Astrocyte (in vitro differentiated cells and primary cell): Measurements from ENCODE around the gene ABCG2. TPM values are rescaled to one million over a fixed set of nuclear protein-coding genes. Genes with fewer than 3 reads are reported as not detected.

Experiments used
- DNase-seq: peaks from one replicate; pipeline ENCODE4 v3.0.0-alpha.2; 2010; ENCODE audit warnings: low read depth
- FAIRE-seq: peaks from 2 replicates; lab custom pipeline; 2011; peaks lifted over from hg19 to GRCh38; lab: Jason Lieb, UNC
- H2AFZ ChIP-seq: 2 replicates; pipeline ENCODE4 v1.6.0; 2012; ENCODE audit warnings: low read depth, low read length, inconsistent platforms
- H3K27ac ChIP-seq: 2 replicates; pipeline ENCODE4 v1.5.1; 2011; ENCODE audit warnings: low read depth, low read length, inconsistent platforms
- H3K27me3 ChIP-seq: 2 replicates; pipeline ENCODE4 v1.6.0; 2011; ENCODE audit warnings: low read length, inconsistent platforms; ENCODE audit not compliant: insufficient read depth
- H3K36me3 ChIP-seq: 2 replicates; pipeline ENCODE4 v1.5.1; 2011; ENCODE audit warnings: low read length, inconsistent platforms; ENCODE audit not compliant: insufficient read depth
- H3K4me1 ChIP-seq: 2 replicates; pipeline ENCODE4 v1.5.1; 2011; ENCODE audit warnings: low read length, inconsistent platforms; ENCODE audit not compliant: insufficient read depth
- H3K4me2 ChIP-seq: 2 replicates; pipeline ENCODE4 v1.6.0; 2012; ENCODE audit warnings: low read length, inconsistent platforms
- H3K4me3 ChIP-seq: 2 replicates; pipeline ENCODE4 v1.5.1; 2011; ENCODE audit warnings: low read depth, mild to moderate bottlenecking, low read length, inconsistent platforms; ENCODE audit not compliant: insufficient read depth
- H3K79me2 ChIP-seq: 2 replicates; pipeline ENCODE4 v1.6.0; 2012; ENCODE audit warnings: mild to moderate bottlenecking, low read length, inconsistent platforms; ENCODE audit not compliant: insufficient read depth
- H3K9ac ChIP-seq: 2 replicates; pipeline ENCODE4 v1.6.0; 2012; ENCODE audit warnings: mild to moderate bottlenecking, low read length, inconsistent platforms
- H3K9me3 ChIP-seq: 2 replicates; pipeline ENCODE4 v1.5.1; 2012; ENCODE audit warnings: low read depth, mild to moderate bottlenecking, low read length, inconsistent platforms; ENCODE audit not compliant: insufficient read depth
- H4K20me1 ChIP-seq: 2 replicates; pipeline ENCODE4 v1.6.0; 2012; ENCODE audit warnings: low read length, inconsistent platforms; ENCODE audit not compliant: insufficient read depth
- H3K27ac Mint-ChIP-seq: one replicate; pipeline ENCODE4 v1.8.0; 2021; ENCODE audit warnings: mild to moderate bottlenecking, mixed read lengths; ENCODE audit not compliant: unreplicated experiment
- H3K27me3 Mint-ChIP-seq: one replicate; pipeline ENCODE4 v1.8.0; 2021; ENCODE audit warnings: low read depth, mixed read lengths; ENCODE audit not compliant: unreplicated experiment
- H3K36me3 Mint-ChIP-seq: one replicate; pipeline ENCODE4 v1.8.0; 2021; ENCODE audit warnings: low read depth, mixed read lengths; ENCODE audit not compliant: unreplicated experiment
- H3K4me1 Mint-ChIP-seq: one replicate; pipeline ENCODE4 v1.8.0; 2021; ENCODE audit warnings: low read depth, mixed read lengths; ENCODE audit not compliant: unreplicated experiment
- H3K4me3 Mint-ChIP-seq: one replicate; pipeline ENCODE4 v1.8.0; 2021; ENCODE audit warnings: mild to moderate bottlenecking, moderate library complexity, mixed read lengths; ENCODE audit not compliant: unreplicated experiment
- H3K9me3 Mint-ChIP-seq: one replicate; pipeline ENCODE4 v1.8.0; 2021; ENCODE audit warnings: mild to moderate bottlenecking, mixed read lengths; ENCODE audit not compliant: unreplicated experiment
- EZH2 ChIP-seq: IDR thresholded peaks from 2 replicates; pipeline ENCODE4 v1.6.1; 2012; ENCODE audit warnings: mild to moderate bottlenecking, low read length, inconsistent platforms; ENCODE audit not compliant: insufficient read depth
- total RNA-seq: library from RNA; stranded (reverse); gene quantifications from 2 replicates; pipeline ENCODE4 v1.2.1, GENCODE V29; 2021
- TF ChIP-seq, protein P1 (sequence below): IDR thresholded peaks from 2 replicates; pipeline ENCODE4 v1.5.1; 2011; ENCODE audit warnings: low read depth, mild to moderate bottlenecking, inconsistent platforms, low read length, moderate library complexity; ENCODE audit not compliant: insufficient read depth

The ABCG2 gene
- total RNA-seq, 1 donor from 2014 or later = 2.5 TPM

DNA sequence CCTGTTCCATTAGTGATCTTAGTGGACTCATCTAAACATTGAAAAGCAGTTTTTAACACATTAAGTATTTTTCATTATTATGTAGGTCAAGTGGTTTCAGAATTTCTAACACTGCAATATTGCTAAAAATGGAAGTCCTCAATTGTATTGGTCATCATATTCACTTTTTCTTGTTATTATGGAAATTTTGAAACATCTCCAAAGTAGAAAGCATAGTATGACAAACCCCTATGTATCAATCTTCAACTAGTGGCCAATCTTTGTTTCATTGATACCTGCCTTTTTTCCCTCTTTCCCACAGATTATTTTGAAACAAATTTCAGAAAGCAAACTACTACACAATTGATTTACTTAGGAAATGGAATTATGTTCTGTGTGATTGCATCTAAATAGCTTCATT lies 14.5 kb upstream of the ABCG2 start:
- peaks cover 5% of the 10 kb centered on the region for H3K4me1 Mint-ChIP-seq
- H3K4me1 ChIP-seq = no peaks in the 10 kb centered on the region
- no peaks in the 10 kb centered on the region for H3K36me3 Mint-ChIP-seq
- no peaks in the 10 kb centered on the region for H3K27me3 Mint-ChIP-seq
- H3K36me3 ChIP-seq = no peaks in the 10 kb centered on the region
- DNase-seq (no peak), FAIRE-seq (no peak)
- TF ChIP-seq, protein P1, sequence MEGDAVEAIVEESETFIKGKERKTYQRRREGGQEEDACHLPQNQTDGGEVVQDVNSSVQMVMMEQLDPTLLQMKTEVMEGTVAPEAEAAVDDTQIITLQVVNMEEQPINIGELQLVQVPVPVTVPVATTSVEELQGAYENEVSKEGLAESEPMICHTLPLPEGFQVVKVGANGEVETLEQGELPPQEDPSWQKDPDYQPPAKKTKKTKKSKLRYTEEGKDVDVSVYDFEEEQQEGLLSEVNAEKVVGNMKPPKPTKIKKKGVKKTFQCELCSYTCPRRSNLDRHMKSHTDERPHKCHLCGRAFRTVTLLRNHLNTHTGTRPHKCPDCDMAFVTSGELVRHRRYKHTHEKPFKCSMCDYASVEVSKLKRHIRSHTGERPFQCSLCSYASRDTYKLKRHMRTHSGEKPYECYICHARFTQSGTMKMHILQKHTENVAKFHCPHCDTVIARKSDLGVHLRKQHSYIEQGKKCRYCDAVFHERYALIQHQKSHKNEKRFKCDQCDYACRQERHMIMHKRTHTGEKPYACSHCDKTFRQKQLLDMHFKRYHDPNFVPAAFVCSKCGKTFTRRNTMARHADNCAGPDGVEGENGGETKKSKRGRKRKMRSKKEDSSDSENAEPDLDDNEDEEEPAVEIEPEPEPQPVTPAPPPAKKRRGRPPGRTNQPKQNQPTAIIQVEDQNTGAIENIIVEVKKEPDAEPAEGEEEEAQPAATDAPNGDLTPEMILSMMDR = no peak
- TF ChIP-seq EZH2 = no peak
- no peak overlapping the region for H3K4me3 ChIP-seq
- no peak overlapping the region for H3K27ac ChIP-seq
- no peaks in the 10 kb centered on the region for H3K27me3 ChIP-seq
- H3K27ac Mint-ChIP-seq = no peak overlapping the region
- H3K9me3 ChIP-seq = no peaks in the 10 kb centered on the region
- H3K4me2 ChIP-seq = no peak overlapping the region
- no peaks in the 10 kb centered on the region for H4K20me1 ChIP-seq
- no peak overlapping the region for H3K9ac ChIP-seq
- no peaks in the 10 kb centered on the region for H3K9me3 Mint-ChIP-seq
- H3K79me2 ChIP-seq = no peaks in the 10 kb centered on the region
- no peak overlapping the region for H3K4me3 Mint-ChIP-seq
- no peak overlapping the region for H2AFZ ChIP-seq

DNA sequence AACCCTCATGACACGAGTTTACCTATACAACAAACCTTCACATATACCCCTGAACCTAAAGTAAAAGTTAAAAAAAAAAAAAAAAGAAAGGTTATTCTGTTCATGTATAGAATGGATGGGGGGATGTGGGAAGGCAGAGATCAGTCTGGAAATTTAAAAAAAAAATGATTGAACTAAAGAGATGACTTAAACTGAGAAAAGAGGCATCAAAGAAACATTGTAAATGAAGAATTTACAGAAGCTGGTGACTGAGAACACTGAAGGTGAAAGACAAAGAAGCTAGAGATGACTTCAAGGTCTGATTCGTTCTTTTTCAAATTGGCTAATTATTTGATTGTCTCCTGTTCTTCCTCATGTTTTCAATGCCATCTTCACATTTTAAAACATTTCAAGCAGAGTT lies 12.8 kb upstream of the ABCG2 start:
- Mint-ChIP-seq H3K27ac (no peak overlapping the region), H3K4me1 (peaks cover 3% of the 10 kb centered on the region), H3K4me3 (no peak overlapping the region), H3K9me3 (no peaks in the 10 kb centered on the region), H3K36me3 (no peaks in the 10 kb centered on the region), H3K27me3 (no peaks in the 10 kb centered on the region)
- Histone ChIP-seq H3K9ac (no peak overlapping the region), H3K36me3 (no peaks in the 10 kb centered on the region), H3K79me2 (no peaks in the 10 kb centered on the region), H3K27ac (no peak overlapping the region), H3K4me1 (no peaks in the 10 kb centered on the region), H3K9me3 (no peaks in the 10 kb centered on the region), H3K4me2 (no peak overlapping the region), H3K4me3 (no peak overlapping the region), H2AFZ (no peak overlapping the region), H4K20me1 (no peaks in the 10 kb centered on the region), H3K27me3 (no peaks in the 10 kb centered on the region)
- no peak for TF ChIP-seq EZH2
- no peak for DNase-seq
- FAIRE-seq = no peak

DNA sequence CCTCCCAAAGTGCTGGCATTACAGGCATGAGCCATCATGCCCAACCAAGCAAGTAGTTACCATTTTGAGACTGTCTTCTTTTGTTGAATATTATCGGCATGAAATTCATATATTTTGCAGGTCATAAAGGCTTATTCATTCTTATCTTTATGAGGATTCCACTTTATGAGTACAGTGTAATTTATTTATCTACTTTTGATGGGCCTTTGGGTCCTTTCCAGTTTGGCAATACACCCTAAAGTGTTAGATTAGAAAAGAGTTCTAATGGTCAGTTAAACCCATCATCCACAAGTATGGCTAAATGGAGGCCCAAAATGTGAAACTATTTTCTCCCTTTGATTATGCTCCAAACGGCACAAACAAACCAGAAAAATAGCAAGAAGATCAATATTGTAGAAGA lies 10.9 kb upstream of the ABCG2 start:
- H3K27ac Mint-ChIP-seq = no peak overlapping the region
- TF ChIP-seq, protein P1 = no peak
- no peak for TF ChIP-seq EZH2
- FAIRE-seq = no peak

More for the DNA sequence above, 10.9 kb upstream of the ABCG2 start:
- H2AFZ ChIP-seq = no peak overlapping the region
- H3K4me3 Mint-ChIP-seq = no peak overlapping the region
- no peak overlapping the region for H3K4me2 ChIP-seq
- H3K36me3 Mint-ChIP-seq = no peaks in the 10 kb centered on the region
- H3K4me1 ChIP-seq = no peaks in the 10 kb centered on the region
- H3K27ac ChIP-seq = no peak overlapping the region
- H3K27me3 ChIP-seq = no peaks in the 10 kb centered on the region
- H3K4me1 Mint-ChIP-seq = peaks cover 3% of the 10 kb centered on the region
- H3K79me2 ChIP-seq = no peaks in the 10 kb centered on the region
- H4K20me1 ChIP-seq = no peaks in the 10 kb centered on the region
- no peak overlapping the region for H3K9ac ChIP-seq
- H3K4me3 ChIP-seq = no peak overlapping the region
- H3K9me3 ChIP-seq = no peaks in the 10 kb centered on the region
- no peaks in the 10 kb centered on the region for H3K36me3 ChIP-seq
- H3K9me3 Mint-ChIP-seq = peaks cover 2% of the 10 kb centered on the region
- H3K27me3 Mint-ChIP-seq = no peaks in the 10 kb centered on the region
- DNase-seq = no peak
